OCI-M2 (cell line): ENCODE data around the gene CSTPP1.
"Not testable (repeated sequence)": the region's sequence is repeated elsewhere in the genome, so short reads cannot be mapped to it uniquely, and the experiment has no call there.

Experiments
- DNase-seq: peaks from one replicate; lab custom pipeline; 2025; ENCODE audit not compliant: unreplicated experiment; lab: John Stamatoyannopoulos, UW

The CSTPP1 gene

DNA sequence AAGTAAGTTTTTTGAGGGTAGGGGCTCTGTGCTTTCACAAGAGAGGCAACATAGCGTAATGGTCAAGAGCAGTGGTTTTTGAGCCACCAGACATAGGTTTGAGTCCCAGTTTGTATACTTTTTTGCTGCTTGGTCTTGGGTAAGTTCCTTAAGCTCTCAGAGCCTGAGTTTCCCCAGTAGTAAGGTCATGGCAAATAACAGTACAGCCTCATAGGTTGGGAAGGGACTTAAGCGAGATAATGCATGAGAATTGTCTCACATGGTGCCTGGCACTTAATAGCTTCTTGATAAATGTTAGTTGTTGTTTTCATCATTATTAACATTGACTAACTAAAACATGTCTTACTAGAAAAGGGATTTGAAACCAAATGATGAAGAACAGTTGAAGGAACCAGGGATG is 157.0 kb downstream of the CSTPP1 start:
- DNase-seq: no peak

GRCh38 chr11:47096871-47097270 is 160.3 kb downstream of the CSTPP1 start:
- DNase-seq: not testable (repeated sequence)

DNA sequence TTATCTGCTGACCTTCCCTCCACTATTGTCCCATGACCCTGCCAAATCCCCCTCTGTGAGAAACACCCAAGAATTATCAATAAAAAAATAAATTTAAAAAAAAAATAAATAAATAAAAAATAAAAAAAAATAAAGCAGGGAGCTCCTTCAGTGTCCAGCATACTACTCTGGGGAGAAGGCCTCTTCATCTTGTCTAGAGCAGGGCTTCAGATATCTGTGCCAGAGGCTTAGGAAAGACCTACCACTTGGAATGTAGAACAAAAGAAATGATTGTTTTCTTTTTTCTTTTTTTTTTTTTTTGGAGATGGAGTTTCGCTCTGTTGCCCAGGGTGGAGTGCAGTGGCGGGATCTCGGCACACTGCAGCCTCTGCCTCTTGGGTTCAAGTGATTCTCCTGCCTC is 161.7 kb downstream of the CSTPP1 start:
- not testable (repeated sequence) for DNase-seq

- DNase-seq: no peak
Observed at GRCh38 chr11:47099214-47099917, 162.8 kb downstream of the CSTPP1 start.

- DNase-seq: no peak
Observed at GRCh38 chr11:47099918-47100315, 163.4 kb downstream of the CSTPP1 start.

- no peak for DNase-seq
Observed at GRCh38 chr11:47101406-47101805, 164.8 kb downstream of the CSTPP1 start.

GRCh38 chr11:47104261-47104950 is 167.8 kb downstream of the CSTPP1 start:
- no peak for DNase-seq

DNA sequence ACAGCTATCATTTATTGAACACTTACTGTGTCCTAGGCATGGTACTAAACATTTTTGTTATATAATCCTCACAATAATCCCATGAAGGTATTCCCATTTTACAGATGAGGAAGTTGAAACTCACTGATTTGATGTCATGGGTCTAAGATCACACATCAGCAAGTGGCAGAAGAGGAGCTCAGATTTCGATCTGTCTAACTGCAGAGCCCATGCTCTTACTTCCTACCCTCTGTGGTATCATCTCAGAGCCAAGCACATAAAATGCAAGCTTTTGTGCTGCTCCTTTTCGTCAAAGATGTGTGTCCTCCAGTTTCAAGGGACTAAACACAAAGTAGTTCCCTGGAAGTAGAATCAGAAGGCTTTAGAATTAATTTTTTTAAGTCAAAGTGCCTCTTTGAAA is 169.0 kb downstream of the CSTPP1 start:
- DNase-seq: no peak

- DNase-seq: no peak
Observed at GRCh38 chr11:47105974-47106373, 169.4 kb downstream of the CSTPP1 start.

DNA sequence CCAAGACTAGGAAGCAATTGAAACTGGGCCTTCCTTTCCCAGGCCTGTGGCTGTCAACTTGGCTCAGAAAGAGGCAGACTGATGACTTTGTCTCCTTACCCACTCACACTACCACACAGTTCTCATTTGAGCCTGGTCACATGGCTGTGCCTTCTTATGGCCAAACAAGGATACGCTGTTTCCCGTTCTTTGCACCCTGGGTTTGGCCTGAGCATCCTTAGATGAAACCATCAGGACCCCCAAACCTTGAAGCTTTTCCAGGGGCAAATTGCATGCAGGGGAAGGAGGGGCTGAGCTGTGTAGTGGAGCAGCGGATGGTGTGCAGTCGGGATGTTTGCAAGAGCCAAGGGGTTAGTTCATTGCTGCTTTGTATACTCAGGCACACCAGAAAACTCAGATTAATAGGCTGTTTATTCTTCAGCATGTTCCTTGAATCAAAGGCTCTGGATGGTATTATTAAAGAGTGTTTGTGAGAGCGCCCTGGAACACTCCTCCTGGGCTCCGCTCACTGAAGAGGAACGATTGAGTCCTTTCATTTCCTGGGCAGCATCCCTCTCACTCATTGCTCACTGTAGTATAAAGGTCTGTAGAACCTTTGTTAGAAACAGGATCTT is 170.3 kb downstream of the CSTPP1 start:
- DNase-seq: no peak

DNA sequence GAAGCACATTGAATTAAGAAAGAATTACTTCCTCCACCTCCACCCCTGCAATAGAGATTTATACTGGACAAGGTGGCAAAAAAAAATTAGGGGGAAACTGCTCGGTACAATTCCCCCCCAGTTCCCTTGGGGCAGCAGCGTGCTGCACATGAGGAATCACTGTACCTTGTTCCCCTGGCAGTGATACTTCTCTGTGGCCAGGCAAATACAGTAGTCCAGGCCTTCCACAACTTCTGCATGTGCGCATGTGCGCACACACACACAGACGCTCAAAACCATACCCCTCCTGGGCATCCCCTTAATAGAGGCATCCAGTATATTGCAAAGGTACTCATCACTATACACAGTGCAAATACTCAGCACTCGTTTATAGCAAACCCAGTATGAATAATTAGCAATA is 171.2 kb downstream of the CSTPP1 start:
- no peak for DNase-seq

DNA sequence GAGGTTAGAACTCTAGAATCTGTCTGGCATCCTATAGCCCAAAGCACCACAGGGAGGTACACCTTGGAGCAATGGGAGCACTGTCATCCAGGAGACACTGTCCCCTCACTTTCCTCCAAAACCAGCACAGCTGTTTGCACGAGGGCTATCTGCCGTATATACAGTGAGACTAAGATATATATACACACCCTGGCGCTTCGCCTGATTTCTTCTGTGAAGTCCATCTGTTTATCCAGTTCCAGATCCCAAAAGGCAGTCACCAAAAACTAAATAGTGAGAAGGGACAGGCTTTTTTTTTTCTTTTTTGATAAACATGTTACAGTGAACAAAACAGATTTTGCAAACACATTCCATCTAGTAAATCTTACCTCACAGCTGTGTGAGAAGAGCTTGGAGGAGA is 171.7 kb downstream of the CSTPP1 start:
- DNase-seq: no peak

GRCh38 chr11:47109051-47109726 is 172.6 kb downstream of the CSTPP1 start:
- no peak for DNase-seq

GRCh38 chr11:47109727-47110246 is 173.2 kb downstream of the CSTPP1 start:
- DNase-seq: no peak

- DNase-seq: no peak
Observed at GRCh38 chr11:47111318-47111804, 174.8 kb downstream of the CSTPP1 start.

DNA sequence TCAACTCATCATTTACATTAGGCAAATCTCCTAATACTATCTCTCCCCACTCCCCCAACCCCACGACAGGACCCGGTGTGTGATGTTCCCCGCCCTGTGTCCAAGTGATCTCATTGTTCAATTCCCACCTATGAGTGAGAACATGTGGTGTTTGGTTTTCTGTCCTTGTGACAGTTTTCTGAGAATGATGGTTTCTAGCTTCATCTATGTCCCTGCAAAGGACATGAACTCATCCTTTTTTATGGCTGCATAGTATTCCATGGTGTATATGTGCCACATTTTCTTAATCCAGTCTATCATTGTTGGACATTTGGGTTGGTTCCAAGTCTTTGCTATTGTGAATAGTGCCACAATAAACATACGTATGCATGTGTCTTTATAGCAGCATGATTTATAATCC is 176.4 kb downstream of the CSTPP1 start:
- not testable (repeated sequence) for DNase-seq

DNA sequence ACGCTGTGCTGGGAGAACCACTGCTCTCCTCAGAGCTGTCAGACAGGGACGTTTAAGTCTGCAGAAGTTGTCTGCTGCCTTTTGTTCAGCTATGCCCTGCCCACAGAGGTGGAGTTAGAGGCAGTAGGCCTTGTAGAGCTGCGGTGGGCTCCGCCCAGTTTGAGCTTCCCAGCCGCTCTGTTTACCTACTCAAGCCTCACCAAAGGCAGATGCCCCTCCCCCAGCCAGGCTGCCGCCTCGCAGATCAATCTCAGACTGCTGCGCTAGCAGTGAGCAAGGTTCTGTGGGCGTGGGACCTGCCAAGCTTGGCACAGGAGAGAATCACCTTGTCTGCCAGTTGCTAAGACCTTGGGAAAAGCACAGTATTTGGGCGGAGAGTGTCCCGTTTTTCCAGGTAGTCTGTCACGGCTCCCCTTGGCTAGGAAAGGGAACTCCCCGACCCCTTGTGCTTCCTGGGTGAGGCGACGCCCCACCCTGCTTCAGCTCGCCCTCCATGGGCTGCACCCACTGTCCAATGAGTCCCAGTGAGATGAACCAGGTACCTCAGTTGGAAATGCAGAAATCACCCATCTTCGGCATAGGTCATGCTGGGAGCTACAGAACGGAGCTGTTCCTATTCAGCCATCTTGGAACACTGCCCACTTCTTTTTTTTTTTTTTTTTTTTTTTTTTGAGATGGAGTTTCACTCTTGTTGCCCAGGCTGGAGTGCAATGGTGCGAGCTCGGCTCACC is 182.6 kb downstream of the CSTPP1 start:
- not testable (repeated sequence) for DNase-seq

DNA sequence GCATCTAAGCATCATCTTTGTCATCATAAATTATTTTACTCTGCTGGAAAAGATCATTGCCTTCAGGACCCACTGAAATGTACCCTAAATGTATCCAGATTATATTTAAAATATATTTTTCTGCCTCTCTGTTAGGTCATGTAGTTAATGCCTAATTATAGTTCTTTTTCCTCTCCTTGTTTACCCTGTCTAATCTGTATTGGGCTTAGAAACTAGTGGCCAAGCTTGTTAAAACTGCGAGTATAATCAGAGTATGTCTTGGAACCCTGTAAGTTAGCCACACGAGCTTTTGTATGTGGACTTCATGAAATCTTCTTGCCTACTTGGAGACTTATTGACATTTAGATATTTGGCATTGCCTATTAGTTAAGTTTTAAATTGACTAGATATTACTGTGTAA is 184.5 kb downstream of the CSTPP1 start:
- no peak for DNase-seq

GRCh38 chr11:47121731-47122130 is 185.2 kb downstream of the CSTPP1 start:
- DNase-seq: no peak

DNA sequence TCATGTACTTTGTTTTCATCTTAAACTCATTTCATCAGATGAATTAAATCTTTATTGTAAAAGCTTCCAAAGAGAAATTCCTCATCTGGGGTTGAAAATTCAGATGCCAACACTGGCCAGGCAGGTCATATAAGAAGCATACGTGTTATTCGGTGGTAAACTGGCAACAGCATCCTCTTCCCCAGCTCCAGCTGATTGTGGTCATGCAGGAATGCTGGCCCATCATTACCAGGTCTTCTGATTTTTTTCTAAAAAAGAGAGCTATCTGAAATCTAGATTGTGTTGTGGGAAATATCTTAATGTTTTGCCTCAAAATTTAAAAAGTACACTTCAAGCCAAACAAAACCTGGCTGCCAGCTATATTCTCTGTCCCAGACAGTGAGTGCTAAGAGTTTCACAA is 186.5 kb downstream of the CSTPP1 start:
- DNase-seq: no peak

DNA sequence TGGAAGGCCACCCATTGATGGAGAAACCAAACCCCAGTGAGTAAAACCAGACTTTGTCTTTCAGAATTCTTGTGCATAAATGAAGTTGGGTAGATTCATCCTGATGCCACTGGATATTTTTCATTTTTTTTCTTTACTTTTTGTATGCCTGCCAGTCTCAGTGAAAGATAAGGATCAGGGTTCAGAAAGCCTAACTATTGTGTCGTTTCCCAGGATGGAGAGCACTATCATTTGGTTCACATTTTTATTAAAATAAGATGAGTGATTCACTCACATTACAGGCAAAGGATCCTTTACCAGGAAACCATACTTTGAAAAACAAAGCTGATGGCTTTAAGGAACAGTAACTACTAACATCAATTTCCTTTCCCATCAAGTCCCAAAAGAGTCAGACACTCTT is 188.1 kb downstream of the CSTPP1 start:
- no peak for DNase-seq
